AG04450 (cell line): ENCODE results near the gene CXCR1. TPM values are rescaled to one million over a fixed set of nuclear protein-coding genes. Genes with fewer than 3 reads are reported as not detected.

ENCODE experiments used
- CTCF ChIA-PET: fragments of 300-600, 350-600 bp; formaldehyde crosslinking; extraction: SDS; loops from one replicate; lab custom pipeline; 2022; ENCODE audit warnings: antibody characterized with exemption, inconsistent platforms; lab: Charles Lee
- POLR2A ChIA-PET: fragments of 350-600 bp; formaldehyde crosslinking; extraction: SDS; loops from one replicate; lab custom pipeline; 2021; ENCODE audit warnings: antibody characterized with exemption, inconsistent platforms; lab: Yijun Ruan, JAX
- DNase-seq: peaks from one replicate; pipeline ENCODE4 v3.0.0-alpha.2; 2011; ENCODE audit warnings: low read depth, low spot score
- H3K27ac ChIP-seq: one replicate; pipeline ENCODE4 v1.5.1; 2012; ENCODE audit warnings: low read depth, low read length, control low read depth
- H3K27me3 ChIP-seq: one replicate; pipeline ENCODE4 v1.6.0; 2012; ENCODE audit warnings: low read length; ENCODE audit not compliant: control insufficient read depth, insufficient read depth
- H3K4me3 ChIP-seq: 2 replicates; pipeline ENCODE4 v1.5.1; 2011; ENCODE audit warnings: mild to moderate bottlenecking, low read depth, low read length, control low read depth
- H3K9me3 ChIP-seq: 2 replicates; pipeline ENCODE4 v1.5.1; 2012; ENCODE audit warnings: low read length; ENCODE audit not compliant: control insufficient read depth, insufficient read depth
- CTCF ChIP-seq: IDR thresholded peaks from 2 replicates; pipeline ENCODE4 v1.5.1; 2011; ENCODE audit warnings: low read depth, low read length, control low read depth, inconsistent platforms
- polyA plus RNA-seq: library from polyadenylated mRNA; depleted of rRNA; stranded (reverse); fragments of >200 nt; gene quantifications from 2 replicates; pipeline ENCODE4 v1.2.3, GENCODE V29; 2011

Gene CXCR1
- polyA plus RNA-seq, 1 experiment: not detected

- Histone ChIP-seq H3K4me3 (no peak overlapping the region), H3K9me3 (no peaks in the 10 kb centered on the region), H3K27me3 (peaks cover 29% of the 10 kb centered on the region), H3K27ac (no peak overlapping the region)
- ChIA-PET POLR2A (no interaction called here), CTCF (no interaction called here)
- no peak for DNase-seq
- no peak for TF ChIP-seq CTCF
Observed at GRCh38 chr2:218152172-218152571, 14.6 kb downstream of the CXCR1 start.

GRCh38 chr2:218149848-218150440, 16.8 kb downstream of the CXCR1 start:
- Histone ChIP-seq H3K4me3 (no peak overlapping the region), H3K9me3 (peaks cover 3% of the 10 kb centered on the region; the same call in 1 of the 2 replicates), H3K27ac (no peak overlapping the region), H3K27me3 (peaks cover 25% of the 10 kb centered on the region)
- CTCF ChIA-PET: no interaction called here
- POLR2A ChIA-PET: interaction anchor here (0.6 kb wide), 1 partner anchor 797 kb away, joined by 6 read pairs; no protein-coding TSS in a partner anchor
- no peak for DNase-seq
- TF ChIP-seq CTCF: no peak

- H3K9me3 ChIP-seq: peaks cover 3% of the 10 kb centered on the region; the same call in 1 of the 2 replicates
- no peak for TF ChIP-seq CTCF
- no peak overlapping the region for H3K4me3 ChIP-seq
- POLR2A ChIA-PET: interaction anchor here (0.5 to 0.6 kb wide), 2 partner anchors 96 to 798 kb away, joined by 6 read pairs; no protein-coding TSS in a partner anchor
- no peak overlapping the region for H3K27ac ChIP-seq
- CTCF ChIA-PET: no interaction called here
- peaks cover 24% of the 10 kb centered on the region for H3K27me3 ChIP-seq
- DNase-seq: no peak
Observed at GRCh38 chr2:218149098-218149497, 17.7 kb downstream of the CXCR1 start.

- Histone ChIP-seq H3K27me3 (peaks cover 29% of the 10 kb centered on the region), H3K9me3 (peaks cover 3% of the 10 kb centered on the region; the same call in 1 of the 2 replicates), H3K4me3 (no peak overlapping the region), H3K27ac (no peak overlapping the region)
- ChIA-PET CTCF (interaction anchor here (0.6 kb wide), 1 partner anchor 1148 kb away, joined by 3 read pairs; no protein-coding TSS in a partner anchor), POLR2A (no interaction called here)
- no peak for TF ChIP-seq CTCF
- DNase-seq: no peak
Observed at GRCh38 chr2:218146056-218146455, 20.7 kb downstream of the CXCR1 start.

- Histone ChIP-seq H3K27me3 (peaks cover 31% of the 10 kb centered on the region), H3K27ac (no peak overlapping the region), H3K9me3 (peaks cover 3% of the 10 kb centered on the region; the same call in 1 of the 2 replicates), H3K4me3 (no peak overlapping the region)
- POLR2A ChIA-PET: no interaction called here
- no peak for DNase-seq
- TF ChIP-seq CTCF: no peak
- CTCF ChIA-PET: no interaction called here
Observed at GRCh38 chr2:218145124-218145523, 21.6 kb downstream of the CXCR1 start.
